Tibial artery (tissue), 4 donors: ENCODE measurements around the gene MET.

ENCODE experiments used
- DNase-seq, 2 donors: peaks; one replicate each; pipeline ENCODE4 v3.0.0-alpha.2; 2019
- H3K27ac ChIP-seq, 2 donors: fragments of 200-600 bp; sonication (generic) in 1 of 2; 1 replicate in 1 of 2; 2 replicates in 1 of 2; pipeline ENCODE4 v1.5.1; 2018 to 2019; ENCODE audit warnings: mild to moderate bottlenecking in 1 of 2
- H3K27me3 ChIP-seq, 2 donors: fragments of 200-600 bp; sonication (generic) in 1 of 2; one replicate each; pipeline versions ENCODE4 v1.5.1 to v1.6.0; 2016 to 2019
- H3K36me3 ChIP-seq, 3 donors: fragments of 200-600 bp; sonication (generic) in 2 of 3; one replicate each; pipeline ENCODE4 v1.5.1; 2016 to 2019; ENCODE audit warnings: mild to moderate bottlenecking in 2 of 3
- H3K4me1 ChIP-seq, 4 donors: fragments of 200-600 bp; sonication (generic) in 2 of 4; 1 replicate in 3 of 4; 2 replicates in 1 of 4; pipeline ENCODE4 v1.5.1; 2016 to 2019
- H3K4me3 ChIP-seq, 2 donors: fragments of 200-600 bp; sonication (generic) in 1 of 2; 1 replicate in 1 of 2; 2 replicates in 1 of 2; pipeline ENCODE4 v1.5.1; 2018 to 2019; ENCODE audit warnings: mild to moderate bottlenecking in 2 of 2
- H3K9me3 ChIP-seq, 3 donors: fragments of 200-600 bp; sonication (generic) in 1 of 3; one replicate each; pipeline ENCODE4 v1.5.1; 2016 to 2019
- intact Hi-C: fragments of 100-400 bp; cut with DNase I; formaldehyde crosslinking; loops from one replicate; pipeline ENCODE4 v1.15.0; 2023; ENCODE audit warnings: low total_unique reads
- TF ChIP-seq, protein P1 (sequence below), 2 experiments: fragments of 200-600 bp in 1 of 2; fragments of 450-650 bp in 1 of 2; IDR thresholded peaks; one replicate each; pipeline ENCODE4 v1.5.1; 2017 to 2019; ENCODE audit warnings: antibody characterized with exemption in 2 of 2, mild to moderate bottlenecking in 1 of 2, moderate library complexity in 1 of 2

MET gene

DNA sequence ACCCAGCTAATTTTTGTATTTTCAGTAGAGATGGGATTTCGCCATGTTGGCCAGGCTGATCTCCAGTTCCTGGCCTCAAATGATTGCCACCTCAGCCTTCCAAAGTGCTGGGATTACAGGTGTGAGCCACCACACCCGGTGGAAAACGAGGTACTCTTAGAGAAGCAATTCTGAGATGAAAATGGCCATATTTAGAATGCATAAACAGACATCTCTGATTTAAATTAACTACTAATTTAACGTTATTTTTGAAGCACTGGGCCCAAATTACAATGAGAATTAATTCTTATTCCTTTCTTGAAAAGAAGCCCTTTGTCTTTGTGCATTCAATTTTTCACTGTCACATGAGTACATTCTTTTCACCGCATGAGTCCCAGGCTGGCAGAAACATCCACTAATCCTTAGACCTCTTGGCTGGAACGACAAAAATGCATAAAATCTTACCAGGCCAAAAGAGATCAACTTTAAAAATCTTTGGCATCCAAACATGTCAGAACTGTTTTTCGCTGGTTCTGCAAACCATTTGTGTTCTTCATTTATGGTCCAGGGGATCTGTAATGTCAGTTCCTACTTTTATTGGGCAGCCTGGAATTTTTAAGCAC lies 130.2 kb downstream of the MET start:
- H3K36me3 ChIP-seq: no peaks in the 10 kb centered on the region
- intact Hi-C loops: no loop called here
- DNase-seq: no peak
- no peaks in the 10 kb centered on the region for H3K27me3 ChIP-seq
- TF ChIP-seq, protein P1, sequence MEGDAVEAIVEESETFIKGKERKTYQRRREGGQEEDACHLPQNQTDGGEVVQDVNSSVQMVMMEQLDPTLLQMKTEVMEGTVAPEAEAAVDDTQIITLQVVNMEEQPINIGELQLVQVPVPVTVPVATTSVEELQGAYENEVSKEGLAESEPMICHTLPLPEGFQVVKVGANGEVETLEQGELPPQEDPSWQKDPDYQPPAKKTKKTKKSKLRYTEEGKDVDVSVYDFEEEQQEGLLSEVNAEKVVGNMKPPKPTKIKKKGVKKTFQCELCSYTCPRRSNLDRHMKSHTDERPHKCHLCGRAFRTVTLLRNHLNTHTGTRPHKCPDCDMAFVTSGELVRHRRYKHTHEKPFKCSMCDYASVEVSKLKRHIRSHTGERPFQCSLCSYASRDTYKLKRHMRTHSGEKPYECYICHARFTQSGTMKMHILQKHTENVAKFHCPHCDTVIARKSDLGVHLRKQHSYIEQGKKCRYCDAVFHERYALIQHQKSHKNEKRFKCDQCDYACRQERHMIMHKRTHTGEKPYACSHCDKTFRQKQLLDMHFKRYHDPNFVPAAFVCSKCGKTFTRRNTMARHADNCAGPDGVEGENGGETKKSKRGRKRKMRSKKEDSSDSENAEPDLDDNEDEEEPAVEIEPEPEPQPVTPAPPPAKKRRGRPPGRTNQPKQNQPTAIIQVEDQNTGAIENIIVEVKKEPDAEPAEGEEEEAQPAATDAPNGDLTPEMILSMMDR (IDR thresholded peaks at IDR 0.05): no peak
- H3K4me3 ChIP-seq: no peak overlapping the region
- no peaks in the 10 kb centered on the region for H3K9me3 ChIP-seq
- H3K27ac ChIP-seq: peak overlapping the region; percentile 18 to 46
- H3K4me1 ChIP-seq: peaks cover 0 to 31% (median 17%) of the 10 kb centered on the region in 4 donors

DNA sequence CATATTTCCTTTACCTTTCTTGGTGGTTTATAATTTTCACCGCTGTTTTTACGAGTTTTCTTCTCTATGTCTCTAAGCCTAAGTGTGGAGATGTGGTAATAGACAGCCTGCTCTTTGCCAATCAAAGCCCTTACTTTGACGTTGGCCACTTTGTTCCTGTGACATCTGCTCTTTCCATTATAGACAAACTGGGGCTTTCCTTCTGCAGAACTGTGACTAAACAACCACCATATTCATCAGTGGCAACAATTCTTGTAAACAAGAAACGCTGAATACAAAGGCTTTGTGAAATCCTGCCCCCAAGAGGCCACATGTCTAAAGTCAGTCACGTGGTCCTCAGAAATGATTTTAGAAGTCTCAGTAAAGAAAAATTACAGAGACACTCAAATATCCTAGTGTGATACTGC lies 130.8 kb downstream of the MET start:
- Histone ChIP-seq H3K4me3 (no peak overlapping the region), H3K36me3 (no peaks in the 10 kb centered on the region), H3K27ac (peak overlapping the region; percentile 18 to 46), H3K27me3 (no peaks in the 10 kb centered on the region), H3K4me1 (peaks cover 0 to 31% (median 17%) of the 10 kb centered on the region in 4 donors), H3K9me3 (no peaks in the 10 kb centered on the region)
- intact Hi-C loops: no loop called here
- no peak for DNase-seq
- TF ChIP-seq, protein P1 (IDR thresholded peaks at IDR 0.05): peak; percentile 24 to 38

DNA sequence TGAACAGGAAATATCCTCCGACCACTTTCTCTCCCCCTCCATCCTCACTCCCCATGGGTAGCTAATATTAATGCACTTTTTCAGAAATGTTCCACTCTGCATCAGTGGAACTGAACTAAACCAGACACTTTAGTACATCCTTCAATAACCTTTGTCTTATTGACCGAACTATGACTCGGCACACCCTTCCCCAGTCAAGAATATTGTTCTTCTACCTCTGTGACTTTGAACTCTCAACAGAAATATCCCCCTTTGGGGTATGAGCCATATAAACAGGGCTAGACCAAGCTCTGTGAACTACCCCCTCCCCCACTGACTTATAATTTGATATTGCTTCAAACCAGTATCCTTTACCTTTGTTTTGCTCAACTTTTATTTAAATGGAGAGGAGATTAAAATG lies 132.5 kb downstream of the MET start:
- intact Hi-C loops: no loop called here
- no peak overlapping the region for H3K4me3 ChIP-seq
- H3K36me3 ChIP-seq: no peaks in the 10 kb centered on the region
- no peak overlapping the region for H3K27ac ChIP-seq
- TF ChIP-seq, protein P1 (IDR thresholded peaks at IDR 0.05): no peak
- no peak for DNase-seq
- H3K27me3 ChIP-seq: no peaks in the 10 kb centered on the region
- H3K9me3 ChIP-seq: no peaks in the 10 kb centered on the region
- peaks cover 0 to 33% (median 17%) of the 10 kb centered on the region in 4 donors for H3K4me1 ChIP-seq

DNA sequence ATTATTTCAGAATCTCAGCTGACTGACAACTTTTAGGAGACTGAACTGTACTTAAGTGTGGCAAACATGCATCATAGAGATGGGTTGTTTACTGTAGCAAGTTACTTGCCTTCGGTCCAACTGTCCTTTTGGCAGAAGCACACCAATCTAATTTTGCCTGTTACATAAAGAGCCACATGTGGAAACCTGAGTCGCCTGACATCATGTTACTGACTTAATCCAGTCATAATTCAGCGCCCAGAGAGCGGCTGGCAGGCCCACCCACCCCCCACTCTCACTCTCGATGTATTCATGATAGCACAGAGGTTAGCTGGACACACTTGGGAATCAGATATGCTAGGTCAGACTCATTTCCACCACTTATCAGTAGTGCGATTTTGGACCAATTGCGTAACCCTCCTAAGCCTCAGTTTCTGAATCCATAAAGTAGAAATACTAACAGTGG lies 133.1 kb downstream of the MET start:
- peaks cover 0 to 39% (median 20%) of the 10 kb centered on the region in 4 donors for H3K4me1 ChIP-seq
- peak in 1 of 2 donors; percentile 28 for DNase-seq
- TF ChIP-seq, protein P1 (IDR thresholded peaks at IDR 0.05): no peak
- no peak overlapping the region for H3K27ac ChIP-seq
- no peaks in the 10 kb centered on the region for H3K27me3 ChIP-seq
- no peak overlapping the region for H3K4me3 ChIP-seq
- intact Hi-C loops: loop anchor here (5.0 kb wide), 2 partner anchors 213 to 628 kb away; no protein-coding TSS in a partner anchor
- no peaks in the 10 kb centered on the region for H3K9me3 ChIP-seq
- H3K36me3 ChIP-seq: no peaks in the 10 kb centered on the region

DNA sequence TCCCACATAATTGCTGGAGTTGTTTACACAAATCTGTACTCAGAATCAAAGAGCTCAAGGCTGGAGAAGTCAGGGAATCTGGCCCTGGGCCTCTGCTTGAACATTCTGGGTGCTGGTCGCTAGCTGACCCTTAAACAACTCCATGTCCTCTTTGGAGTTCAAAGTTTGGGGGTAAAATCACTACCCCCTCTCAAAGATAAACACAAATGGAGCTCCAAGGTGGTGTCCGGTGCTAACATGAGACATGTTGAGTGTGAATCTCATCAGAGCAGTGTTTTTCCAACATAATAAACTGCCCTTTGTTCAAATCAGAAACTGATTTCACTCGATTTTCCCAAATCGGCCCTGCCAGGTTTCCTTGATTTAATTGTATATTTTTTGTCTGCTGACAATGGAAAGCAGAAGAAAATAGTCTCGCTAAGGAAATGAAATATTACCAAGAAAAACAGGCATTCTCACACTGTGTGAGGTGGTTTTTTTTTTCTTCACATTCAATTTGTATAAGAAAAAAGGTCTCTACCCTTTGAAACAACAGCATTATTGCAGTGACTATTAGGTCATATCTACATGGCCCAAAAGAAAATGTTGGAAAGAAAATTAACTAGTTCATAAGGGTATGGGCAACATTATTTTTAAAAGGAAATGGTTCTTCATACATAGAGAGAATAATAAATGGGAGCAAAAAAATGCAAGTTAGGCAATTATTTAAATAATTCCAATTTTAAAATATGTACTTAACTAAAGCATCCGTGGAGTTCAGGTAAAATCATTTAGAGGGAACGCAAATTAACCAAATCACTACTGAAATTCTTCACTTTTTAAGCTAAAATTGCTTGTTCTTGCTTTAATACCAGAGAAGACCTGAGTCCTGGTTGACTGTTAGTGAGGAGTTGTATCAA lies 134.3 kb downstream of the MET start:
- H3K4me1 ChIP-seq: peaks cover 0 to 46% (median 24%) of the 10 kb centered on the region in 4 donors
- intact Hi-C loops: loop anchor here (5.0 kb wide), 2 partner anchors 214 to 629 kb away; no protein-coding TSS in a partner anchor
- no peaks in the 10 kb centered on the region for H3K36me3 ChIP-seq
- no peaks in the 10 kb centered on the region for H3K27me3 ChIP-seq
- no peaks in the 10 kb centered on the region for H3K9me3 ChIP-seq
- no peak overlapping the region for H3K4me3 ChIP-seq
- no peak for DNase-seq
- TF ChIP-seq, protein P1 (IDR thresholded peaks at IDR 0.05): no peak
- no peak overlapping the region for H3K27ac ChIP-seq
